GM13976 (cell line): ENCODE data around the gene LYPD5.

Experiments
- DNase-seq: peaks from one replicate; pipeline ENCODE4 v3.0.0; 2012; ENCODE audit warnings: low spot score
- CTCF ChIP-seq: IDR thresholded peaks from 2 replicates; pipeline ENCODE4 v1.5.1; 2012; ENCODE audit warnings: borderline replicate concordance, mild to moderate bottlenecking; ENCODE audit not compliant: insufficient read depth; ENCODE audit errors: extremely low read depth, missing control alignments, control extremely low read depth
- in situ Hi-C: fragments of 300-500 bp; cut with MboI; formaldehyde crosslinking; loops from one replicate; pipeline ENCODE4 v1.12.0; 2022; ENCODE audit warnings: low sequenced_read_pairs, mixed read lengths, inconsistent platforms; ENCODE audit not compliant: unreplicated experiment

Gene LYPD5

GRCh38 chr19:43774103-43774939 is 27.9 kb downstream of the LYPD5 start:
- no peak for DNase-seq
- in situ Hi-C loops, result no loop called here
- no peak for TF ChIP-seq CTCF

DNA sequence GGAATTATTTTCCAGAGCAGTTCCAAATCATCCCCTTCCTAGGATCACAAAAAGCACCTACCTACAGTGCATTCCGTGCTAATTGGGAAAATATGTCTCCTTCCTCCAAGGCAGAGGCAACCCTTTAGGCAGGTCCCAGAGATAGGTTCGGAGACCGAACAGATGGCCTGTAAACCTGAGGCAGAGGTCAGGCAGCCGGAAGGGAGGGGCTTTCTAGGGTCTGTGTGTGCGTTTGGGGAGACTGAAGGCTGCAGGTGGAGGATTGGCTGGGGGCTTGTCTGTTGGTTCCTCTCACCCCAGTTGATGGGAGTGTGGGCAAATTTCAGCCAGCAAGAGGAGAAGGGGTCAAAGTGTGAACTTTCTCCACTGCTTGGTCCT is 28.5 kb downstream of the LYPD5 start:
- no peak for DNase-seq
- no peak for TF ChIP-seq CTCF
- in situ Hi-C loops, result no loop called here

DNA sequence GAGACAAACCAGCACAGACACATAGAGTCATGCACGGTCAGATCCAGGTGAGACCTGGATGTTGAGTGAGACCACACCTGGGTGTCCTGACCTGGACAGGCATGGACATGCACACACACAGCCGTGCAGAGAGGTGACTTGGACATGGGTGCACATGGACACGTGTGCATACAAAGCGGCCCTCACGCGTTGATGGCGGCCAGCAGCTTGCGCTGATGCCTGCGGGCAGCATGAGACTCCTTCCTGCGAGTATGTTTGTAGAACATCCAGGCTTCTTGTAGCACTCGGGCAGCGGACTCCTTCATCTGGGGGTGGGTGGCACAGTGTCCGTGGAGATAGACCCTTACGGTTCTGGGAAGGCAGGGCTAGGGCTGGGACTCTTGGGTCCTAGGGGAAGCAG is 33.0 kb downstream of the LYPD5 start:
- no peak for TF ChIP-seq CTCF
- in situ Hi-C loops, result no loop called here

GRCh38 chr19:43768273-43769050 is 33.8 kb downstream of the LYPD5 start:
- in situ Hi-C loops, result no loop called here
- DNase-seq, result no peak
- no peak for TF ChIP-seq CTCF

More for the DNA sequence above, 33.0 kb downstream of the LYPD5 start:
- DNase-seq, result no peak

- in situ Hi-C loops, result no loop called here
- DNase-seq, result no peak
- TF ChIP-seq CTCF, result no peak
Measured at GRCh38 chr19:43767818-43768217, 34.4 kb downstream of the LYPD5 start.

DNA sequence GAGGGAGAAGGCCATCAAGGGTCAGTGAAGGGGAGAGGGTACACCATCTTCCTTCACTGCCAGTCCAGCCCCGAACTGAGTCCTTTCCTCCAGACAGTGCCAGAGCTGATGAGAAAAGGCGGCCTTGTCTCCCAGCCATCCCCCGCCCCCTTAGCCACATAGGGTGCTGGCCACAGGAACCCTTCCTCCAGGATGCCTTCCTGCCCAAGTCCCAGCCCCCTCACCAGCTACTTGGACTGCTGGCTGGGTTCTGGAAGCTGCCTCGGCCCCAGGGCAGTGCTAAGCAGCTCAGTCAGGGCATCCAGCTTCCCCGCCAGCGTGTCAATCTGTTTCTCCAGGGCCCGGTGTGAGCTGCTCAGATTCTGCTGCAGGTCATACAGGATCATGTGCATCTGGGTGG is 34.9 kb downstream of the LYPD5 start:
- in situ Hi-C loops, result no loop called here
- no peak for TF ChIP-seq CTCF
- no peak for DNase-seq
